ENCODE results near the gene RBM17.
A peak's percentile ranks its signal among the peaks of the same experiment; 100 is the strongest.
"Not testable (repeated sequence)": the region's sequence is repeated elsewhere in the genome, so short reads cannot be mapped to it uniquely, and the experiment has no call there.

Gene RBM17

DNA sequence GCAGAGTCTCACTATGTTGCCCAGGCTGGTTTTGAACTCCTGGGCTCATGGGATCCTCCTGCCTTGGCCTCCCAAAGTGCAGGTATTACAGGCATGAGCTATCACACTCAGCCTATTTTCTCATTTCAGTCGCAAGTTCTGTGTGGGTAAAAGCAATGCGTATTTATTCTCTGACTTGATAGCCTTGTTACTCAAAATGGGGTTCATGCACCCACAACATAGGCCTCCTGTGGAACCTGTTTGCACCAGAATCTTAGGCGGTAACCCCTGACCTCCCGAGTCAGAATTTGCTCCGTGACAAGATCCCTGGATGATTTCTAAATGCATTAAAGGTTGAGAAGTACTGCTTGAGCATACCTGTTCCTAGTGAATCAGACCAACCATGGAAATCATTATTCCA is 34.0 kb upstream of the RBM17 start:
- no peak for DNase-seq
- in situ Hi-C loops (cut with MboI; ENCODE audit: low pct_unique_long_range_greater_than_20kb, low sequenced_read_pairs): no loop called here

DNA sequence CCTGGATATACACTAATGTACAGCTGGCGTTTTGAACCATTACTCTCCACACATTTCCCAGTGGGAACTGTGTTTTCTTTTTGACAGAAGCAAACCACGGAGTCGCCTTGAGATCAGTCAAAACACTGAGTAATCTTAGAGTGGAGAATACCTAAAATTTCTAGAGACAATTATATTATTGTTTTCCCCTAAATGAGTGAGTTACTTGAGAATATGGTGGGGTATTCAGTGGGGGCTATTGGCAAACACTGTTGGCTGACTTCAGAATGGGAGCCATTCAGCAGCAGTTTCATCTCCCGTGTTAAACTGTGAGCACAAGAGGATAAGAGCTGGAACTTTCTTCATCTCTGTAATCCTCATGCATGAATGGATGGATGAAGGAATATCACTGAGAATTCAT is 32.9 kb upstream of the RBM17 start:
- in situ Hi-C loops (cut with MboI; ENCODE audit: low pct_unique_long_range_greater_than_20kb, low sequenced_read_pairs): no loop called here
- no peak for DNase-seq

DNA sequence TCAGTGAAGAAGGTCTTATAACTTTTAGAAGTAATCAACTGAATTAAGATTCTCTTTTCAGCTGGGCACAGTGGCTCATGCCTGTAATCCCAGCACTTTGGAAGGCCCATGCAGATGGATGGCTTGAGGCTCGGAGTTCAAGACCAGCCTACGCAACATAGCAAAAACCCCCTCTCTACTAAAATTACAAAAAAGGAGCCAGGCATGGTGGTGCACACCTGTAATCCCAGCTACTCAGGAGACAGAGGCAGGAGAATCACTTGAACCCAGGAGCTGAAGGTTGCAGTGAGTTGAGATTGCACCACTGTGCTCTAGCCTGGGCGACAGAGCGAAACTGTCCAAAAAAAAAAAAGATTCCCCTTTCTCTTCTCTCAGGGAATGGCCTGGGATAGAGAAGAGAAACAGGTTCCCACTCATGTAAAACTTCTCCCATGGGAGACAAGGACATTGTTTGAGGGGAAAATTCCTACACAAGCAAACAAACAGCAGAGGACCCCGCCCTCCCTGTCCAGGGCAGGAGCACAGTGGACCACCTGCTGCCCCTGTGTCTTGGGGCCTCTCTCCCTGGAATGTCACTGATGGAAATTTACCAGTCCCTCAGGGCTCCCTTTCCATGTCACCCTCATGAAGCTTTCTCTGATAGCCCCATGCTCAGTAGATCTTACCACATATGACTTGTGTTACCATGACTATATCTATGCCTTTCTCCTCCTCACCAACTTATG is 32.3 kb upstream of the RBM17 start:
- in situ Hi-C loops (cut with MboI; ENCODE audit: low pct_unique_long_range_greater_than_20kb, low sequenced_read_pairs): no loop called here
- DNase-seq: no peak

DNA sequence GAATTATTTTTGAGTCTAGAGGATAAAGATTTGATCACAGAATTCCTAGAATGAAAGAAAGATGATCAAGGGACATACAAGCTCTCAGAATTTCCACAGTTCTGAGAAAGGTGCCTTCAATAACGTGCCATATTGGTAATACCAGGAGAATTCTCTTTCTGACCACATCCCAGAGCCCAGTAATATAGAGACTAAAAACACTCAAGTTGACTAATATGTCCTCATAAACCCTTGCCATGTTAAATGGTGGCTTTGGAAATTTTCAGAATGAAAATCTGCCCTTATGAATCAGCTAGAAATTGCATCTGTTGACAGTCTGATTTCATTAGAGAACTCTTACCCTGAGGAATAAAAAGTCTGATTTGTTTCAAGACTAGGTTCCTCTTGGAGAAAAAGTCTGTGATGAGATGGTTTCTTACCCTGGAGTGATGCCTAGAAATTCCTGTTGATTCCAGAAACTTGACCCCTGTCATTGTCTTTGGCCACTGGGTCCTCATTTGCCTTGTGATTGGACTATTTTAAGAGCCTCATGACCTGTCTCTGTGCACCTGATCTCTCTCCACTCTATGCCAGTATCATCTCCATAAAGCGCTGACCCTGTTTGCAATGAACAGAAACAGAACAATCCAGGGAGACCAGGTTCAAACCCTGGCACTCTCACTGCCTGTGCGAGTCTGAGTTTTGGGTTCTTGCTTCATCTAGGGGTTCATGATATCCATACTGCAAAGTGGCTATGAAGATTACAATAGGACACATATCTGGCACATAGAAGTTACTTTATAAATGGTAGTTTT is 30.0 kb upstream of the RBM17 start:
- in situ Hi-C loops (cut with MboI; ENCODE audit: low pct_unique_long_range_greater_than_20kb, low sequenced_read_pairs): no loop called here
- DNase-seq: no peak

DNA sequence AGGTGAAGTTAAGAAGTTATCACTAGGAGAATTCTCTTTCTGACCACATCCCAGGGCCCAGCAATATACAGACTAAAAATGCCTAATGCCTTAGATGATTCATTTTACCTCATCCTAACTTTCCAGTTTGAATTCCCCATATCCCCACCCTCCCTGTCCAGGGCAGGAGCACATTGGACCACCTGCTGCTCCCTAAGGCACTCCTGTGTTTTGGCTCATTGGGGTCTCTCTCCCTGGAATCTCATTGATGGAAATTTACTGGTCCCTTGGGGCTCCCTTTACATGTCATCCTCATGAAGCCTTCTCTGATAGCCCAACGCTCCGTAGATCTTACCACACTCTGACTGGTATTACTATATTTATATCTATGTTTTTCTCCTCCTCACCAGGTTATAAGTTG is 29.3 kb upstream of the RBM17 start:
- in situ Hi-C loops (cut with MboI; ENCODE audit: low pct_unique_long_range_greater_than_20kb, low sequenced_read_pairs): no loop called here
- no peak for DNase-seq

DNA sequence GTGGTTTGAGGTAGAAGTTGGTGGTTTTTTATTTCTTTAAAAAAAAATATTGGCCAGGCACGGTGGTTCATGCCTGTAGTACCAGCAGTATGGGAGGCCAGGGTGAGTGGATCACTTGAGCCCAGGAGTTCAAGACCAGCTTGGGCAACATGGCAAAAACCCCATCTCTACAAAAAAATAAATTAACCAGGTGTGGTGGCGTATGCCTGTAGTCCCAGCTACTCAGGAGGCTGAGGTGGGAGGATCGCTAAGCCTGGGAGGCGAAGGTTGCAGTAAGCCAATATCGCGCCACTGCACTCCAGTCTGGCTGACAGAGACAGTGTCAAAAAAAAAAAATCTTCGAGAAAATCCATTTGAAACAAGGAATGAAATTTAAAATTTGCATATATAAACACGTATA is 27.8 kb upstream of the RBM17 start:
- in situ Hi-C loops (cut with MboI; ENCODE audit: low pct_unique_long_range_greater_than_20kb, low sequenced_read_pairs): no loop called here

DNA sequence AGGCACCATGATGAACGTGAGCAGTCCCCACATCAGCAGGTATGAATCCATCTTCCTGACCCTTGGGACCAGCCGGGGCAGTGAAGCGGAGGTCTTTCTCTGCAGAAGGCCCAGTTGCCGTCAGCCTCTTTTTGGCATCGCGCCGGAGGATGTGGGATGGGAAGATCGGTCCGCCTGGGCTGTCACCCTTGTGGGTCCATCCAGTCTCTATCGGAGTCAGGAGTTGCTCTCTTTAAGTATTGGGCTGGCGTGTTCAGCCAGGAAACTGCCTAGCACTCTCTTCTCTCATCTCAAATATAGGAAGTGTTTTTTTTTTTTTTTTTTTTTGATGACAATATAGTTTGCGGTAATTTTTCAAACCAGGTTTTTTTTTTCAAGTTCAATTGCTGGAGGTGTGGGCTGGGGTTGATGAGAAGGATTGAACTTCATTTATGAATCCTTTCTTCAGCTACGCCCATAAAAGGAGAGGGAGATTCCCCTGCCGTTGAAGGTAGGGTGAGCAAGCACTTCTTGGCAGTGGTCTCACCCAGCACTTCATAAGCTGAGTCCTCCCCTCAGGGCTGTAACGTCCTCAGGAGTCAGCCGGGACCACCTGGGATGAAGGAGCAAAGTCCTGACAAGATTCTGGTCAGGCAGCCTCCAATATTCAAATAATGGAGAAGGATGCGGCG is 26.6 kb upstream of the RBM17 start, which contains the start of gene IL2RA:
Gene IL2RA (minus strand): TSS at position 267 of the 671 bp plus-strand sequence. CDS start 216 bp downstream, at position 51.
- in situ Hi-C loops (cut with MboI; ENCODE audit: low pct_unique_long_range_greater_than_20kb, low sequenced_read_pairs): no loop called here
- peak; percentile 72 for DNase-seq

More for the DNA sequence above, 27.8 kb upstream of the RBM17 start:
- DNase-seq: no peak

DNA sequence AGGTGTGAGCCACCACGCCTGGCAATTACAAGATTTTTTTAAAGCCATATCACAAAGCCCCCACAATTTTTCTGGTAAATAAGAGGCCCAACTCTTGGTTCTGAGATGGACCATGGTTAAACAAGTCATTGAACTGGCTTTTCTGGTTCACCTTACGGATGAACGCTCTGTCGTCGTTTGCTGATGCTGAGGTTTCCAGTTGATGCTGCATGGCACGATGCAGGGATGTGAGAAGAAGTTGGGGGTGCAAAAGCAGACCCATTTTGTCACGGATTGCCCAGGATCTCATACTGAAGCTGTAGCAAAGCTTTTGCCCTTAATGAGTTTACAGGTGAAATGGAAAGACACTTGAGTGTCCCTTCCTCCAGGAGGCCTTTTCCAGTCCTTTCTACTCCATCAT is 24.7 kb upstream of the RBM17 start:
- in situ Hi-C loops (cut with MboI; ENCODE audit: low pct_unique_long_range_greater_than_20kb, low sequenced_read_pairs): no loop called here
- DNase-seq: no peak

DNA sequence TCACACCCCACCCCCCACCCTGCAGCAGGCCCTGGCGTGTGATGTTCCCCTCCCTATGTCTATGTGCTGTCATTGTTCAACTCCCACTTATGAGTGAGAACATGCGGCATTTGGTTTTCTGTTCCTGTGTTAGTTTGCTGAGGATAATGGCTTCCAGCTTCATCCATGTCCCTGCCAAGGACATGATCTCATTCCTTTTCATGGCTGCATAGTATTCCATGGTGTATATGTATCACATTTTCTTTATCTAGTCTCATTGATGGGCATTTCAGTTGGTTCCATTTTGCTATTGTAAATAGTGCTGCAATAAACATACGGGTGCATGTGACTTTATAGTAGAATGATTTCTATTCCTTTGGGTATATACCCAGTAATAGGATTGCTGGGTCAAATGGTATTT is 24.1 kb upstream of the RBM17 start:
- in situ Hi-C loops (cut with MboI; ENCODE audit: low pct_unique_long_range_greater_than_20kb, low sequenced_read_pairs); DNase-seq: not testable (repeated sequence)

DNA sequence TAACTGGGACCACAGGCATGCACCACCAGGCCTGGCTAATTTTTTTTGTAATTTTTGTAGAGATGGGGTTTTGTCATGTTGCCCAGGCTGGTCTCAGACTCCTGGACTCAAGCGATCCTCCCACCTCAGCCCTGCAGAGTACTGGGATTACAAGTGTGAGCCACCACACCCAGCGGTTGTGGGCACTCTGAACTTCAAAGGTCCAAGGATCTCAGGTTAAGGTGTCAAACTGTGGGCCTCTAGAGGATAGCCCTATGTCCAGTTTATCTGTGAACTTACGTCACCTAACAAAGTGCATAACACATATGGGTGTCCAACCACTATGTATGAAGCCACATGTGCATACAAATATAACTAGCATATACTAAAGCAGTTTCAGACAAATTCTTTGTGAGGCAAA is 23.4 kb upstream of the RBM17 start:
- no peak for DNase-seq
- in situ Hi-C loops (cut with MboI; ENCODE audit: low pct_unique_long_range_greater_than_20kb, low sequenced_read_pairs): no loop called here

DNA sequence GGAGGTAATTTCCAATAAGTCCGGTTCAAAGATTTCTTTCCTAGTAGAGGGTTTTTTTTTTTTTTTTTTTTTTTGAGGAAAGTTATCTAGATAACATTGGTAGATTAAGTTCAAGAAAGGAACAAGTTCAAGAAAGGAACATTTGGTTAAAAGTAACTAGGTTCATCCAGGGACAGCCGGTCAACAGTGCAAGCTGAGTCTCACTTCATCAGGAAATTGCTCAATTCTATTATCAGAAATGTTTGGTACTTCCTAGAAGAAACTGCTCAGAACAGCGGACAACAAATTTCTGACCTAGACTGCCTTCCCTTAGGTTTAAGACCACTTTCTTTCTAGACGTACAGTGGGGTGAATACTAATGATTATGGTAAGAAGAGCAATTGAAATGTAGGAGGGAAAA is 23.0 kb upstream of the RBM17 start:
- in situ Hi-C loops (cut with MboI; ENCODE audit: low pct_unique_long_range_greater_than_20kb, low sequenced_read_pairs): no loop called here
- DNase-seq: peak; percentile 68

DNA sequence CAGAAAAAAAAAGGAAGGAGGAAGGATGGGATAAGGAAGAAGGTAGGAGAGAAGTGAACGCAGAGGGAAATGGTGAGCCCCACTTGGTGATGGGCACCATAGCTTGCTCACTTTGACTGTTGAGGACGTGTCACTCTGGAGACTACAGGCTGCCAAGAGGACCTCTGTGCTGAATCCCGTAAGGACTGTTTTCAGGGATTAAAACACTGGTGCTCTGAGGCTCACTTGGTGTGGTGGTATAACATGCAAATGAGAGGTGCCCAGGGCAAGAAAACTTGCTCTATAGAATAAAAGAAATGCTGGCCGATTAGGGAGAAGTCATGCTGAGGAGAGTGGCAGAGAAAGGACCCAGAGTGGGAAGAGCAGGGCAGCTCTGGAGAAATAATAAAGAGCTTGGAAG is 21.4 kb upstream of the RBM17 start:
- in situ Hi-C loops (cut with MboI; ENCODE audit: low pct_unique_long_range_greater_than_20kb, low sequenced_read_pairs): no loop called here
- no peak for DNase-seq

DNA sequence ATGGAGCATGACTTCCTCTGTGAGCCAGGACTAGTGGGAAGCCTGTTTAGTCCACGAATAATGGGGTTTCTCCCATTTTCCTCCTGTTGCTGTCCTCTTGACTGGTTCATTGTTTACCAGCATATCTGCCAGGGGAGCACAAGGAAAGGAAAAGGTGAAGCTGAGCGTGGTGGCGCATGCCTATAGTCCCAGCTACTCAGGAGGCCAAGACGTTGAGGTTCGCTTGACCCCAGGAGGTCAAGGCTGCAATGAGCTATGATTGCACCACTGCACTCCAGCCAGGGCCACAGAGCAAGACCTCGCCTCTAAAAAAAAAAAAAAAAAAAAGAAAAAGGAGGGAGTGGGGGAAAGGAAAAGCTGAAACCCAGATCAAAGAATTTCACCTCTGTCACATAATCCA is 20.8 kb upstream of the RBM17 start:
- in situ Hi-C loops (cut with MboI; ENCODE audit: low pct_unique_long_range_greater_than_20kb, low sequenced_read_pairs): no loop called here
- DNase-seq: no peak

DNA sequence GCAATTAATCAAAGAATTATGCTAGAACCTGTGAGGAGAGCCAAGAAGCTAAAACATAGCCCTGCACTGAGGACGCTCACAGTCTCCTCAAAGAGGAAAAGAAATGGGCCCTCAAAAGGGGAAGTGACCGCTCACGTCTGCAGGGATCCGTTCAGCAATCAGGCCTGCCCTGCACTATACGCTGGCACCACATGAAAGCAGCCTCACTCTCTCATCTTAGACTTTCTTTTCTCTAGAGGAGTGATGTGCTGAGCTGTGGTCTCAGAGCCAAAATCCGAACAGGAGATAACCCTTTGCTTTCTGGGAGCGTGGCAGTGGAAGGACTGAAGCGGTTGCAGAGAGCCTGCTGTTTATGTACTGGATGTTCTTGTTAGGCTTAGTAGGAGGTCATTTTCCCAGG is 20.4 kb upstream of the RBM17 start:
- in situ Hi-C loops (cut with MboI; ENCODE audit: low pct_unique_long_range_greater_than_20kb, low sequenced_read_pairs): no loop called here
- peak; percentile 86 for DNase-seq

DNA sequence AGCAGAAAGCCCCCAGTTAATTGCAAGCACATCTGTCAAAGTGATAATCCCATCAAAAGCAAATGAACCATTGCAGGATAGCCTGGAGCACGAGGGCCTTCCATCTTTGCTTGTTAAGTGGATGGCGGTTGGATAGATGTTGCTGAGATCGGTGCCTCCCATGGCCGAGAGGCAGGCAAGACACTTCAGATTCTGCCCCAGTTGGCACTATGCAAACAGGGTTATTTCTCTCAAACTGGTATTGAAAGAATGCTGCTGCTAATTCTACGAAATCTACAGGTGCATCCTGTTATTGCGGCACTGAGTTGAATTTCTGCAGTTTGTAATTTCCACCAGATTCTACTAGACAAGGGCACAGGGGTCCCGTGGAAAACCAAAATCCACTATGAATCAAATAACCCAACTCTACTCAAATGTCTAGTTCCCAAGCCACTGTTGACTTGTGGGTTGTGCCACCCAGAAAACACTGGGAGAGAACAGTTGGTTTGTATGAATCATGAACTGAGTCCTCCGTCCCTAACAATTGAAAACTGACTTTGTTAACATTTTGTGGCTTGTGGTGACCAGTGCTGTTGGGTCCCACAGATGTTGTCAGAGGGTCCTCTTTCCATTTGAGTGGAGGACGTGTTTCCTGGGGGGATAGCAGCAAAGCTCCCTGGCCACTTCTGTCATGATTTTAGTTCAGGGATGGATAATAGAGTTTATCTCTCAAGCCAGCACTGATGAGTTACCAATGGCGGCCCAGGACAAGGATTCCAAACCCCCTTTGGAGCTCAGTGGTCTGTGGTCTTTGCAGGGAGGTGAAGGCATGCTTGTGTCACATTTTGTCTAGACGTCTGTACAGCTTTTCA is 19.5 kb upstream of the RBM17 start:
- no peak for DNase-seq
- in situ Hi-C loops (cut with MboI; ENCODE audit: low pct_unique_long_range_greater_than_20kb, low sequenced_read_pairs): no loop called here

DNA sequence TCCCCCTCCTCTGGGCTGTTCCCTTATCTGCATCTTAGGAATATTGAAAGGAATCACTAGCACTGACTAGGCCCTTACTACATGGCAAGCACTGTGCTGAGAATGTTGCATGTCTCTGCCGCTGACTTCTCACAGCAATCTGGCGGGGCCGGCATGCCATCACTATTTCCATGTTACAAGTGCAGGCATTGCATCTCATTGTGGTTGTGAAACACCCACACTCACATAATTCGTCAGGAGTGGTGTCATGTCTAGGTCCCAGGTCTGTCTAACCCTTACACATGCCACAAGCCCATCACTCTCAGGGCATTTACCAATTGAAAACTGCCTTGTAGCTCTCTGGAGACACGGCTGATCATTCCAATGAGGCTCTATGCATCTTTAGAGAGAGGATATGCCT is 18.2 kb upstream of the RBM17 start:
- in situ Hi-C loops (cut with MboI; ENCODE audit: low pct_unique_long_range_greater_than_20kb, low sequenced_read_pairs): no loop called here
- DNase-seq: no peak

DNA sequence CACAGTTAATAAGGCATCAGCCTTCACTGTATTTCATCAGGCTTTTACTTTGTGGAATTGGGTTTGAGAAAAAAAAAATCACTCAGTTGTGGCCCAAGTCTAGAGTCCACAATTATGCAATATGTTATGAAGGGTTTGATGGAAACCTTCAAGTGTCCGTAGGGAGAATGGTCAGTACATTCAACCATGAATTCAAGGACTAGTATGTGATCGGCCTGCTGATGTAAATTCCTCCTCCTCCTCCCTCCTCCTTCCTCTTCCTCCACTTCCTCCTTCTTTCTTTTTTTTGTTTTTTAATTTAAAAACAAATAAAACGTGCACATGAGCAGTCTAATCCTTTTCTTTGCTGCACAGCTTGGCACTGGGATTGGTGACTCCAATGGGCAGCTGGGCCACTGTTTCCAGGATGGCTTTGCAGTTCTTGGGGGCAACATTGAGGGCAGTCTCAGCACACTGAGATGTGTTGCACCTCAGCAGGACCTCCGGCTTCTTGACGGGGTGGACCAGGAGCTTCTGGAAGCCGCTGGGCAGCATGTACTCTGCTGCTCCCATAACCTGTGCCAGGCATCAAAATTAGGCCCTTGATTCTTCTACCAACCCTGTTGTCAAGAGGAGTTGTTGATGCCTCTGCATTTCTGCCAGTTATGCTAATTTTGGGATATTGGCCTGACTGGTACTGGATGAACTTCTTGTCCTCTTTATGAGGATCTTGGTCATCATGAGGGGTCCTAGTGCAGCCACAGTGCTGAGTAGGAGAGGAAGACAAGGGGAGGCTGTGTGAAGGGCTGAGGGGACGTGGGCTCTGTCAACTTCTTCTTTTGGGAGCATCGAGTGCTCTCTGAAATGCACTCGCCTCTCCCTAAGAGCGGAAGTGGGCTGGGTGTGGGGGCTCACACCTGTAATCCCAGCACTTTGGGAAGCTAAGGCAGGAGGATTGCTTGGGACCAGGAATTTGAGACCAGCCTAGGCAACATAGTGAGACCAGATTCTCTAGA is 17.4 kb upstream of the RBM17 start:
- in situ Hi-C loops (cut with MboI; ENCODE audit: low pct_unique_long_range_greater_than_20kb, low sequenced_read_pairs): no loop called here
- DNase-seq: no peak

DNA sequence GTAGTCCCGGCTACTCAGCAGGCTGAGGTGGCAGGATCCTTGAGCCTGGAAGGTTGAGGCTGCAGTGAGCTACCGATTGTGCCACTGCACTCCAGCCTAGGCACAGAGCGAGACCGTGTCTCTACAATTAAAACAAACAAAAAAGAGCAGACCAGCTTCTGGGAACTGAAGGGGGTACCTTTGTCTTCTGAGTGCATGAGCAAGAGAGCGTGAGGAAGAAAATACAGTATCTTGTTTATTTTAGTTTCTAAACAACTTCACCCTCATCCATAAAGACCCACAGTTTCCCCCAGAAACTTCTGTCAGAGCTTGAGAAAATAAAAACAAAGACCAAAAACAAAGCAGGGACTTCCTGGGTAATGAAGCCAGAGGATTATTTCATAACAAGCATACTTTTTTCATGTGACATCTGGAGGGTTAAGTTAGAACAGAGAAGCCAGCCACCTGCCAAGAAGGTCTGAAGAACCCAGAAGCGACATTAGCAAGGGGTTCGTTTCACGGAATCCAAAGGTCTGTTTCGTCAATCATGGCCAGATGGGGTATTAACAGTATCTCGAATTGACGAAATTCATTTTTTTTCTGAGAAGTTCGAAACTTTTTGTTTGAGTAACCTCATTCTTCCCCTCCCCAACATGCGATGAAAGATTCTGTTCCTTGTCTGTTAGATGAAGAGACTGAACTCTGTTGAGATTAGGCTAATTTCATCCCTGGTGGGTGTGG is 16.5 kb upstream of the RBM17 start:
- in situ Hi-C loops (cut with MboI; ENCODE audit: low pct_unique_long_range_greater_than_20kb, low sequenced_read_pairs): no loop called here
- no peak for DNase-seq

Data from KBM-7 (cell line).